Middle frontal gyrus (tissue), 1 donor: ENCODE measurements around the gene SPNS3.
A peak's percentile ranks its signal among the peaks of the same experiment; 100 is the strongest.

Source experiments
- DNase-seq: peaks from one replicate; pipeline ENCODE4 v3.0.0-alpha.2; 2015; ENCODE audit warnings: low spot score; ENCODE audit errors: extremely low spot score

The SPNS3 gene

DNA sequence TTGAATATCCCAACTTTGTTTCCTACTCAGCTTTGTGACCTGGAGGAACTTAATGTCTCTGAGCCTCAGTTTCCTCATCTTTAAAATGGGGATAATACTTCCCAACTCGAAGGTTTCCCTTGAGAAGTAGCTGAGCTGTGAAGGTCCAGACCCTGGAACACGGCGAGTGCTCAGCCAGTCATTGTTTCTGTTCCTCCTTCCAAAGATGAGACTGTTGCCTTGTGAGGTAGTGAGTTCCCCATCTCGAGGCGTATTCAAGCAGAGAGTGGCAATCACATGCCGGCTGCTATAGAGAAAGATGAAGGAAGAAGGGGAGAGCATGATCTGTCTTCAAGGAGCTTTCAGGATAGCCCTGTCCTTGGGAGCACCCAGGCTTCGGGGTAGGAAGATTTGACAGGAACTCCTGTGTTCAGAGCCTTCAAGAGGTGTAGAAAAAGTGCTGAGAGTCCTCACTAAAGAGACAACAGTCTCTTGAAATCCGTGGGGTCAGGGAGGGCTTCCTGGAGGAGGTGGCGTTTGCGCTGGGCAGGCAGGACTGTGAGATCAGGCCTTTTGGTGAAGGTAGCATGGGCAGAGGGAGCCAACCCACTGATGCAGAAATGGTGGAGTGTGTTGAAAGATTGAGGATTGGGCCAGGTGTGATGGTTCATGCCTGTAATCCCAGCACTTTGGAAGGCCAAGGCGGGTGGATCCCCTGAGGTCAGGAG lies 92.1 kb downstream of the SPNS3 start:
- no peak for DNase-seq

DNA sequence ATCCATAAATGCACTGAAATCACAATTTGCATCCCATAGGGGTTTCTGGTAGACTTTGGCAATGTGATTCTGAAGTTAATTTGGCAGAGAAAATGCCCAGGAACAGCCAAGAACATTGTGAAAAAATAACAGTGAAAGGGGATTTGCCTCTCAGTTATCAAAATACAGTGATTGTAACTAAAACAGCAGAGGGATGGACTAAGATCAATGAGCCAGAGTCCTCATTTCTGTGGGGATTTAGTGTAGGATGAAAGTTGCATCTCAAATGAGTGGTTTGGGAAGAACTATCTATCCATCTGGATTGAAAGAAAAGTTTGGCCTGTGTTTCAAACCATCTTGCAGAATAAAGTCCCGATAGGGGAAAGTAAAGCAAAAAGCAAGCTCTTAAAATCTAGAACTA lies 93.4 kb downstream of the SPNS3 start:
- DNase-seq: no peak

DNA sequence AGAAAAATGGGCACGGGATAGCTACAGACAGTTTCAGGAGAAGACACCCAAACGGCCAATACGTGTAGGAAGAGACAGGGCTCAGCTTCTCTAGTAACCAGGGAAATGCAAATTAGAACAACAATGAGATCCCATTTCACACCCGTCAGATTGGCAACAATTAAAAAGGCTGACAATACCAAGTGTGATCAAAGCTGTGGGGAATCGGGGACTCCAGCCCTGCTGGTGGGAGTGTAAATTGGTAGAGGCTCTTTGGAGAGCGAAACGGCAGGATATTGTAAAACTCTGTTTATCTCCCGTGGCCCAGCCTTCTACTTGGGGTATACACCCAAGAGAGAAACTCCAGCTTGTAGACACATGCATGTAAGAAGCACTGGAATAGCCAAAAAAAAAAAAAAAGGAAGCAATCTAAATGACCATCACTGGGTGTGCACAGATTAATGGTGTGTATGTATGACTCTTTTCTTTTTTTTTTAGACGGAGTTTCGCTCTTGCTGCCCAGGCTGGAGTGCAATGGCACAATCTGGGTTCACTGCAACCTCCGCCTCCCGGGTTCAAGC lies 93.9 kb downstream of the SPNS3 start:
- no peak for DNase-seq

DNA sequence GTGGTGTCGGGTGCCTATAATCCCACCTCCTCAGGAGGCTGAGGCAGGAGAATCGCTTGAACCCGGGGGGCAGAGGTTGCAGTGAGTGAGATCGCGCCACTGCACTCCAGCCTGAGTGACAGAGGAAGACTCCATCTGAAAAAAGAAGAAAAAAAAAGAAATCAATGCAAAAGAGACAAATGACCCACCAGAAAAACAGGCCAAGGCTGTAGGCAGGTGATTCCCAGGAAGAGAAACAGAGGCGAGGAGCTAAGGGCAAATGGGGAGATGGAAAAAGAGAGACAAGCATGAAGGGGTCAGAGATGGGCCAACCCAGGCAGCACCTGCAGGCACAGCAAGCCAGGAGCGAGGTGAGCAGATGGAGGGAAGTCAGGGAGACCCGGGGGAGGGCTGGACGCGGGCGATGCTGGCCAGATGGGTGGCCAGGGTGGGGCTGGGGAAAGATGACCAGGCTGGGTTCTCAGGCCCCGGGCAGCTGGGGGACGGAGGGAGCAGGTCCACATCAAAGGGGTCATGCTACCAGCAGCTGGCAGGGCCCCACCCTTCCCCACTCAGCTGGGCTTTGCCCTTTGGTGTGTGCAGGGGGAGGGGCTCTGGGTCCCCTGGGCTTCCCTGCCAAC lies 95.9 kb downstream of the SPNS3 start:
- DNase-seq: no peak

DNA sequence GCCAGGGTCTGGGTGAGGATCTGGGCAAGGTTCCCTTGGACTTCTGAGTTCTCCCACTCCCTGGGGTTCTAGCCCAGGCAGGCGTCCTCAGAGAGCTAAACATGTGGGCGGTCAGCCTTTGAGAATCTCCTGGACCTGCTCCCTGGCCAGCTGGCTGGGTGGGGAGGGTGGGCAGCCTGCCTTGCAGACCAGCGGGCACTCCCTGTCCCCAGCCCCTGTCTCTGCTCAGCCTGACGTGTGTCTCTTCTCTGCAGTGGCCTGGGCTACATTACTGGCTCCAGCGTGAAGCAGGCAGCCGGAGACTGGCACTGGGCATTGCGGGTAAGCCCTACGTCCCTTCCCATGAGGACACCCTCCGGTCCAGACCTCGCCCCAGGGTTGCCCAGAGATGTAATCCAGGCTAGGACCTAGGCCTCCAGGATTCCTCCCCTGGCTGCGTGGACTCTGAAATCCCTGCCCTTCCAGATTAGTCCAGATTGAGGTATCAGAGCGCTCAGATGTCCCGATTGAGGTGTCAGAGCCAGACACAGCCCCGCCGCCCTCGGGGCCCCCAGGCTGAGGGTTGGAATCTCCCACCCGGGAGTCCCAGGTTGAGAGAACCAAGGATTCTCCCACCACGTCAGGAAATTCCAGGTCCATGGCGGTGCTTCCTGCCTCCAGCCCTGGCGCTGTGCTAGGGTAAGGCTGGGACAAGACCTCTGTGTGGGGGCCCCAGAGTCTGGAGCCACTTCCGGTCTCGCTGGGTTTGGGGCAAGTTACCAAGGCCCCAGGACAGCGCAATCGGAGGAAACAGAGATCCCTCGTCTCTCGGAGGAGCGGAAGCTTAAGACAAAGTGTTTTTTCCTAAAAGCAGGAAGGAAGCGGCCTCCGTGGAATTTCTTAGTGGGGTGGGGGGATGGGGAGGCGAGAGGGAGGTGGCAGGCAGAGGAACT lies 97.3 kb downstream of the SPNS3 start:
- no peak for DNase-seq

DNA sequence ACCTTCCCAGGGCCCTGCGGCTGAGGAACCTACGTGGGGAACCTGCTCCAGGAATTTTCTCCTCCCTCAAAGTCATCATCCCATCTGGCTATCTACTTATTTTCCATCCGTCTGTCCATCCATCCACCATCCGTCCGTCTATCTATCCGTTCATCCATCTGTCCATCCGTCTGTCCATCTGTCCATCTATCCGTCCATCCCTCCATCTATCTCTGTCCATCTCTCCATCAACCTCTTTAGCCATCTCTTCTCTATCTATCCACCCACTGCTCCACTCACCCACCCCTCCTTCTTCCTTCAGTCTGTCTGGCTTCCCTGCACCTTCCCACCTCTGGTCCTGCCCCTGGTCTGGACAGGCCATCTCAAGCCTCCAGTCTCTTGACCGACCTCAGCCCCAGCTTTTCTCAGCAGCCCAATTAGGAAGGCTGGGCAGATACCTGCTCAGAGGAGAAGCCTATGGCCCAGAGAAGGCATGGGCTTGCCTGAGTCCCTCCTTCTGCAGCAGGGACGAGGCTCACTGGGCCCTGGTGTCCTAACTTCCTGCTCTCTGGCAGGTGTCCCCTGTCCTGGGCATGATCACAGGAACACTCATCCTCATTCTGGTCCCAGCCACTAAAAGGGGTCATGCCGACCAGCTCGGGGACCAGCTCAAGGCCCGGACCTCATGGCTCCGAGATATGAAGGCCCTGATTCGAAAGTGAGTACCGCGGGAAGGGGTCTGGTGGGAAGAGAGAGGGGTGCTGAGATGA lies 98.4 kb downstream of the SPNS3 start:
- no peak for DNase-seq

DNA sequence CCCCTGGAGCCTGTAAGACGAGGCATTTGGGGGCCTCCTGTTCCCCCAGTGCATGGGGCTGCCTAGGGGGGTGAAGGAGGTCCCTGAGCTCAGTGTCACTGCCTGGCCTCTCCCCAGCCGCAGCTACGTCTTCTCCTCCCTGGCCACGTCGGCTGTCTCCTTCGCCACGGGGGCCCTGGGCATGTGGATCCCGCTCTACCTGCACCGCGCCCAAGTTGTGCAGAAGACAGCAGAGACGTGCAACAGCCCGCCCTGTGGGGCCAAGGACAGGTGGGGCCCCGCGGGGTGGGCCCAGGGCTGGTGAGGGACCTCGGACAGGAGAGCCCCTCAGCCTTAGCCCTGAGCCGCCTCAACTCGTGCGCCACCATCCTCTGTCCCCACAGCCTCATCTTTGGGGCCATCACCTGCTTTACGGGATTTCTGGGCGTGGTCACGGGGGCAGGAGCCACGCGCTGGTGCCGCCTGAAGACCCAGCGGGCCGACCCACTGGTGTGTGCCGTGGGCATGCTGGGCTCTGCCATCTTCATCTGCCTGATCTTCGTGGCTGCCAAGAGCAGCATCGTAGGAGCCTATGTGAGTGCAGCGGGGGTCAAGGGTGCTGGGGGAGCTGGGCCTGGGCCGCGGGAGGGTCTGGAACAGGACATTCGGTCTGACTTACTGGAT lies 99.3 kb downstream of the SPNS3 start:
- no peak for DNase-seq

DNA sequence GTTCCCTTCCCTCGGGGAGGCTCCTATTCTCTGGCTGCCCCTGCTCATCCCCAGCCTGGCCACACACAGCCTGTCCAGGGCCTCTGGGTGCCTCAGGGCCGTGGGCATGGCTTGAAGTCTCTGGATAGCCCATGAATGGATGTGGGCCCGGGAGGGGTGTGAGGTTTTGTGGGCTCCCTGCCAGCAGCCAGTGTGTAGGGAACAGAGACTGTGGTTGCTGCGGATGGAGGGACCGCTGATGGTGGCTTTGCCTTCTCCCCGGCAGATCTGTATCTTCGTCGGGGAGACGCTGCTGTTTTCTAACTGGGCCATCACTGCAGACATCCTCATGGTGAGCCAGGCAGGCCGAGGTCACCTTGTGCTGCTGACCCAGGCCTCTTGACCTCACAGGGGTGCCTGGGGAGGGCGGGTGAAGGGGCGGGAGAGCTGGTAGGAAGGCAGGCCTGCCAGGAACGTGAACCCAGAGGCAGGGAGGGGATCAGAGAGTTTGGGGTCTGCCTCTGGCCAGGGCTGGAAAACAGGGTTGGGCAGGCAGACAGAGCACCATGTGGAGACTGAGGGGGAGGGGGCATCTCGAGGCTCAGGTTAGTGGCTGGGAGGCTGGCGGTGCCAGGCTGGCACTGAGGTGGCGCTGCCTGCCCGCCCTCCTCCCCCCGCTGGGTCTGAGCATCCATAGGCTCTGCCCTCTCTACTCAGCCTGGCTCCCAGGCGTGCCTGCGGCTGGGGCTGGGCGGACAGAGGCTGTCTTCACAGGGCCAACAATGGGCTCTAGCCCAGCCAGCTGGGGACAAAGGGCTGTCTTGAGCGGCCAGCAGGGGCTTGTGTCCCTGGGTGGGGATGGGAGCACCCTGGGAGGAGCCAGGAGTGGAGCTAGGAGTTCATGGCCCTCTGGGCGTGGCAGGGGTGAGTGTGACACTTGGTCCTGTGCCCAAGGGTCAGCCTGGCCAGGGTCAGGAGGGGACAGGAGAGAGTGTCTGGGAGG lies 100.1 kb downstream of the SPNS3 start:
- peak; percentile 84 for DNase-seq

- no peak for DNase-seq
Measured at GRCh38 chr17:4534515-4534914, 100.8 kb downstream of the SPNS3 start.

DNA sequence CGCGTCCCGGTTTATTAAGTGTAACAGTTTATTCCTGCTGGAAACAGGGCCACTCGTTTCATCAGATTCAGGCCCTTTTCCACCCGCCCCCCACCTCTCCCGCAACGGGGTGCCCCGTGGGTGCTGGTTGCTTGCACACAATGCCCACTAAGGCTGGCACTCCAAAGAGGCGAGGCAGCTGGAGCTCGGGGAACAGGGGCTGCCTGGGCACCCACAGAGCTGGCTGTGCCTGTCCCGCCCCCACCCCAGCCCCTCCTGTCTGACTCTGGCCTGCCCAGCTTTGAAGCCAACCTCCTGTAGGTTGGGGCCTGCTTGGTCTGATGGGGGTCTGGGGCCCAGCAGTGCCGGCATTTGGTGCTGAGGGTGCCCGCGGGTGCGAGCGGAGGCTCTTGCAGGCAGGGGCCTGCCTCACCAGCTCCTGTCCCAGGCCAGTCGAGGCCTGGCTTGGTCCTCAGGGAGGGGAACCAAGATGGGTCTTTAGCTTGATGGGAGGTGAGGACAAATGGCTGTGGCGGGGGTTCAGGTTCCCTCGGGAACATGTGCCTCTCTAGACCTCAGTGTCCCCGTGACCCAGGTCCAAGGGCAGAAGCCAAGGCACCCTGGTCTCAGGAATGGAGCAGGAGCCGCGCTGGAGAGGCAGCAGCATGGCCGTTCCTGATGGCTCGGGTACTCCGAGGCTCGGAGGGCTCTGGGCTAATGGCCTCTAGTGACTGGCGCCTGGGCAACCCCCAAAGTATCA lies 101.4 kb downstream of the SPNS3 start:
- no peak for DNase-seq

DNA sequence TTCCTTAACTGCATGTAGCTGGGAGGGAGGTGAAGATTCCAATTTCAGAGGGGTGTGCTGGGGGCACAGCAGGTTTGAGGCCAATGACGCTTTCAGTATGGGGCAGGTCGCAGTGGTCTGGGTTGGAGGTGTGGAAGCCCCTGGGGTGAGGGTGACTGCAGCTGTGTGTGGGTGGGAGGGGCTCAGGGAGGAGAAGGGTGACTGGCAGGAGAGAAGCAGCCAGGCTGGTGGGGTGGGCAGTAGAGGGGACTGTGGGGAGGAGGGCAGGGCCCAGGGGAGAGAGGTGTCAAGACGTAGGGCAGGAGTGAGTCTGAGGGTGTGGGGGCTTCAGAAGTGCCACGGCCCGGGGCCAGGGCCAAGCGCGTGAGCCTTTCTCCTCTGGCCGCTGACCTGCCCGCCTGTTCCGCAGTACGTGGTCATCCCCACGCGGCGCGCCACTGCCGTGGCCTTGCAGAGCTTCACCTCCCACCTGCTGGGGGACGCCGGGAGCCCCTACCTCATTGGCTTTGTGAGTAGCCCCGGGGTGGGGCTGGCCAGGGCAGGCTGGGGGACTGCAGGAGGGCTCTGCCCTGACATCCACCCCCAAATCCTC lies 102.0 kb downstream of the SPNS3 start:
- no peak for DNase-seq

- no peak for DNase-seq
Measured at GRCh38 chr17:4536259-4536741, 102.6 kb downstream of the SPNS3 start.

DNA sequence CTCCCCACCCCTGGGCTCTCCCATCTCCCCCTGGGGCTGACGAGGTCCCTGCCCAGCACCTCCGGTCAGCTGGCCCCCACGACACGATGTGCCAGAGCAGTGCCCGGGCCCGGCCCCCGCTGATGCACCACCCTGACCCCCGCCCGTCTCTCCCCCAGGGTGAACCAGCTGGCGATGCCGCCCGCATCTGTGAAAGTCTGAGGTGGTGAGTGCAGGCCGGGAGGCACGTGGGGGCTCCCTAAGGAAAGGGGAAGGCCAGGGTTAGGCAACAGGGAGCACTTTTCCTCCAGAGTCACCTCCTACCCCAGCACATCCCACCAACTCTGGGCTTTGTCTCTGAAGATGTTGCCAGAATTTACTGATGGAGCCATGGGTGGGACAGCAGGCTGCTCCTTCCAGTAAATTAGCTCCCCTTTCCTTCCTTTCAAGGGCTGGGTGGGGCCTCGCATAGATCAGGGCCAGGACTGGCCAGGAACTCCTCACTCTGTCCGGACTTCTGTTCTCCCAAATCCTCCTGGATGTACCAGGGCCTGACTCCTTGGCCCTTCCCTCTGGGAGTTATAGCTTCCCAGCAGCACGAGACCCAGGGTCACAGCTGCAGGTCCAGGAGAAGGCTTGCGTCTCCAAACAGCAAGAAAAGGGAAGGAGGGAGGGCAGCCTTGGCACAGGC lies 103.1 kb downstream of the SPNS3 start:
- DNase-seq: no peak
